Stromal cell of bone marrow (primary cell): ENCODE measurements around the gene TGFBR3.
A peak's percentile ranks its signal among the peaks of the same experiment; 100 is the strongest.
"Not testable (repeated sequence)": the region's sequence is repeated elsewhere in the genome, so short reads cannot be mapped to it uniquely, and the experiment has no call there.

Experiments
- DNase-seq: peaks from one replicate; pipeline ENCODE4 v3.0.0-alpha.2; 2012; ENCODE audit warnings: low read depth

Gene TGFBR3

GRCh38 chr1:91883470-91883869 lies 2.5 kb downstream of the TGFBR3 start:
- no peak for DNase-seq

DNA sequence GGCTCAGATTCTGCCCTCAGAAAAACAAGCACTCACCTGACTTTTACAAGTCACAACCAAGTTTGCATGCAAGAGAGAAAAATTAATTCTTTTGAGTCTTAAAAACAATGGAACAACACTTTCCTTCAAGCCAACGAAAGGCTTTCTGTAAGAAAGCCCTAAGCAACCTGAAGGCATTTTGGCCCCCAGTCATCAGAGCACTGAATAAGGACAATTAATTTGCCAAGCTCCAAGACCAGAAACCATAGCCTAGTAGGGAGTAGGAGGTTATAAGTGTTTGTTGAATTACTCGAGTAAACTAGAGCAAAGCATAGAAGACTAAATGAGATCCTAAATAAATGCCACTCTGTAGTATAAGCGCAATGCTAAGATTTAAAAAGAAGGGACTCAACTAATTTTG lies 4.7 kb downstream of the TGFBR3 start:
- DNase-seq: no peak

DNA sequence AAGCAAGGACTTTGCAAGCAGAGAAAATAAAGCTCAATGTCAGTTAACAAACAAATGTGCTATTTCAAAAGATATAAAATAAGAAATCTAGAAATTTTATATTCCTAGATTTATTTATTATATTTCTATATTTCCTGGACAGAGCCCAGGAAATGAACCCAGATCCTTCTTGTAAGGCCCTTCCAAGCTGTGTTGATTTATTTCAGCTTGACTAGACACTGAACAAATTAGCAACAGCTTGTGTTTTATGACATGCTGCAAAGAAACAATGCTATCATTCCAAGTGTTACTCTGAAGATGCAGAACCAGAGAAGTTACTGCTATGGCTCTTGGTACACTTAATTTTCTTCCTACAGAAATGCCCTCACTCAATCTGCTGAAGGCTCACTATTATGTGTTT lies 6.2 kb downstream of the TGFBR3 start:
- no peak for DNase-seq

DNA sequence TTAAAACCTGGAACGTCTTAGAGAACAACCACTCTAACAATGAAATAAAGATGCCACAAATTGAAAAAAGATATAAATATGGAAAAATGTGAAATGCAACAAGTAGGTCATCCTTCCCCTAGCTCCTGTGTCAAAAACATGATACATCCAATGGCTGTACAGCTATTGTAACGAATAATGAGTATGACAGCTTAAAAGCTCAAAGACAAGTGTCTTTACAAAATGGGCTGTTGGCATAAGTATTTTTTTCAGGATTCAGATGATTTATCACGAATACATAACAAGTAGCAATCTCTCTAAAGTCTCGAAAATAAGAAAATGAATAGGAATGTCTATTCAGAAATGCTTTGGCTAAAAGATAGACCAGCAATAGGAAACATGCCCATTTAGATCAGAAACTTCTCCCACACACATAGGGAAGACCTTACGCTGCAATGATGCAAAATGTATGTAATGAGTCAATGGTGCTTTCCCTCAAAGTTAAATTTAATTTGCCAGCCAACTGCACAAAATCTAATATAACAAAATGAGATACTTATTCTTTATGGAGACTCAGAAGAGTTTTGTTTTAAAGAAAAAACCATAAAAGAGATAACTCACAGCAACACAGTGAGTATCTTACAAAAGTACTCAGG lies 8.3 kb downstream of the TGFBR3 start:
- DNase-seq: no peak

- peak; percentile 64 for DNase-seq
Measured at GRCh38 chr1:91876781-91877573, 9.0 kb downstream of the TGFBR3 start.

GRCh38 chr1:91876040-91876470 lies 9.9 kb downstream of the TGFBR3 start:
- no peak for DNase-seq

DNA sequence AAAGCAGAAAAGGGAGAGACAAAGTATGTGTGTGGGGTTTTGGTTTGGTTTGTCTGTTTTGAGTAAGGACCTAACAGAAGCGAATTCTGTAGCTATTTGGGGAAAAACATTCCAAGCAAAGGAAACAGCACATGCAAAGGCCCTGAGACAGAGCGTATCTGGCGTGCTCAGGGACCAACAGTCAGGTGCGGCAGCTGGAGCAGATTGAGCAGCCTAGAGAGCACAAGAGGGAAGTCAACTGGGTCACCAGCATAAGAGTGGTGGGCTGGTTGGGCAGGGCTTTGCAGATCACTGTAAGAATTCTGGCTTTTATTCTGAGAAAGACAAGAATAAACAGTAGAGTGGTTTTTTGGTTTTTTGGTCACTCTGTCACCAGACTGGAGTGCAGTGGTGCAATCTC lies 11.8 kb downstream of the TGFBR3 start:
- DNase-seq: no peak

DNA sequence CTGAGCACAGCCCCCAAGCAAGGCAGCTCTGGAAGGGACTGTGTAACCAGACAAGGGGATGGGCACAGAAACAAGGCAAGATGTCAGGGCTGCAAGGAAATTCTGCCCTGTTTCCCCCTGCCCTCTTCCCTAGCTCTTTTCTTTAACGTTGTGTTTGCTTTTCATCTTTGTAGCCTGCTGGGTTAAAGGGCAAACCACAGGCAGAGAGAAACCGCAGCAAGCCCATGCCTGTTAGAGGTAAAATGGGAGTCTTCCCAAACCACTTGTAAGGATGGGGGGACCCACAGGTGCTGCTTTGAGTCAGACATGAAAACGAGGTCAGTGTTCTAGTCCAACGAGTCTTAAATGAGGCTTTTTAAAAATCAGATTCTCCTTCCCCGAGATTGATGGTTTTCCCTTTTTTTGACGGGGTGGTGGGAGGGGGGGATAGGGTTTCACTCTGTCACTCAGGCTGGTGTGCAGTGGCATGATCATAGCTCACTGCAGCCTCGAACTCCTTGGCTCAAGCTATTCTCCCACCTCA lies 13.3 kb downstream of the TGFBR3 start:
- DNase-seq: no peak

GRCh38 chr1:91872000-91872399 lies 14.0 kb downstream of the TGFBR3 start:
- no peak for DNase-seq

GRCh38 chr1:91870322-91870721 lies 15.6 kb downstream of the TGFBR3 start:
- no peak for DNase-seq

GRCh38 chr1:91866425-91866824 lies 19.5 kb downstream of the TGFBR3 start:
- no peak for DNase-seq

DNA sequence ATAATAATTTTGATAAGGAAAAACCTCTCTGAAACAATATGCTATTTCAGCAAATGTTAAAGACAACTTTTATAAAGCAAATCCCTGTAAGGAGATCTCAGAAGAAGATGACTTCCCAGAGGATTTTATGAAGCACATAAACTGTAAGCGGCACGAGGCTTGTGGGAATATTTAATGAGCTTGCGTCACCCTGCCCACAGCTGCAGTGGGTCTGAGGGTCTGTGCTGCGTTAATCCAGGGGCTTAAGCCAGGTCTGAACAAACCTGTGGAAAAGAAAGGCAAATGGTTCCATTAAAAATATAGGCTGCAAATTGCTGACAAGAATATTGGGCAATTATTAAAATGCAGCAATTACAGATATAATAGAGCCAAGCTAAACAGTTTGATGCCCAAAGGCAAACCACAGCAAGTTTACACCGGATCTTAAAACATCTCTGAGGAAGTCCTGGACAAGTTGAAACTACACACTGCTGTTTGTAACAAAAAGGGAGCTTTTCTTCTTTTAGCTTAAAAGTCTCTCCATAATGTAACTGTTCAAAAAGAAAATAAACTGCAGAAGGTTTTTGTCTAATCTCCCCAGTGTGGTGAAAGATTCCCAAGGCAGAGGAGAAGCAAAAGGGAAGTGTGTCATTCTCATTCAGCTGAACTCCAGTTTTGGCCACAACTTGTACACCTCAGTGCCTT lies 21.8 kb downstream of the TGFBR3 start:
- peak; percentile 58 for DNase-seq

DNA sequence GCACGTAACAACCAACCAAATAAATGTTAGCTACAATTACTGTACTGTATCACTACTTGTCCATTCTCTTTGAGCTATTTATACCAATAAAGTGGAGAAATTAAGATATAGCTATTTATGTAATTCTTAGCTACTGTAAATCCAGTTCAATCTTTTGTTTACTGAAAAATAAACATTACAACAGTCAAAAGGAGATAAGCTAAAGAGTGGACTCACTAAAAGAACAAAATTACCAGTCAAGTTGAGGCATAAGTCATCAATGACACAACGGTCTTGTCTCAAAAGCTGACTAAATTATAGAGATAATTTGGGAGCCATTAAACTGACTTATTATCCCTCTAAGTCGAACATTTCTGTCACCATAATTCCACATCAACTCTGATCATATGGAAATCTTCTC lies 22.5 kb downstream of the TGFBR3 start:
- no peak for DNase-seq

DNA sequence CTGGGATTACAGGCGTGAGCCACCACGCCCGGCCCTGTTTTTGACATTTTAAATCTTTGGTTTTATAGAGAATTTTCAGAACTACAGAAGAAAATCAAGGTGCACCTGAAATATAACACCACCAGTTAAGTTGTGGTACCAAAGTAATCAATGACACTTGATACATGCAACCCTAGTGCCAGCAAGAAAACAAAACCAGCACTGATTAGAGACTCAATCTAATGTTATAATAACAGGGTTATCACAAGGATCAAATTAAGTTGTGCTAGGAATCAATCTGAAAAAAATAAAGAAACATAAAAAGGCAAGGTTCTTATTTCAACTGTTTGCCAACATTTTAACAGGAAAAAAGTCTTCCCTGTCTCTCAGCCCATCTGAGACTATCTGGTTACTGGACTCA lies 23.8 kb downstream of the TGFBR3 start:
- DNase-seq: no peak

DNA sequence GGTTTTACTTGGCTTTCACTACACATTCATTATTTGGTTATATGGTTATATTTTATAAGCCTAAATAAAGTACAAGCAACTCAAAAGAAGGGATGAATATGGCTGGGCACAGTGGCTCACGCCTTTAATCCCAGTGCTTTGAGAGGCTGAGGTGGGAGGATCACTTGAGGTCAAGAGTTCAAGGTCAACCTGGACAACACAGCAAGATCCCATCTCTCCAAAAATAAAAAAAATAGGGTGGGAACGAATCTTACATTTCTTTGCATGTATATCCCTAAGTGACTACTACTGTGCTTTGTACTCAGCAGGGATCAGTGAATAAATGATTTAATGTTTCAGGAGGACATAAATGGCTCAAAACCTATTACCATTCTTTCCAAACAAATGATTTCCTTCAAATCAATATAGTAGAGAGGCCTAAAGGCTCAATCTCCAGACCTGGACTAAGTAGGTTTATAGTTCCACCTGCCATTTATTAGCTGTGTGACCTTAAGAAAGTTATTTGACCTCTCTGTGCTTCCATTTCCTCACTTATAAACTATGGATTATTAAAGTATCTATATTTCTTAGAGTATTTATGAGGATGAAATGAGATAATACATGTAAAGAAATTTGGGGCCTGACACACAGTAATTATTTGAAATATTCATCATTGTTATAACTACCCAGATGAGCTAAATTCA lies 28.3 kb downstream of the TGFBR3 start:
- DNase-seq: no peak

GRCh38 chr1:91856996-91857395 lies 29.0 kb downstream of the TGFBR3 start:
- DNase-seq: no peak

GRCh38 chr1:91854852-91855534 lies 31.0 kb downstream of the TGFBR3 start:
- no peak for DNase-seq

GRCh38 chr1:91853397-91853796 lies 32.6 kb downstream of the TGFBR3 start:
- DNase-seq: no peak

- DNase-seq: not testable (repeated sequence)
Measured at GRCh38 chr1:91852011-91852410, 33.9 kb downstream of the TGFBR3 start.

DNA sequence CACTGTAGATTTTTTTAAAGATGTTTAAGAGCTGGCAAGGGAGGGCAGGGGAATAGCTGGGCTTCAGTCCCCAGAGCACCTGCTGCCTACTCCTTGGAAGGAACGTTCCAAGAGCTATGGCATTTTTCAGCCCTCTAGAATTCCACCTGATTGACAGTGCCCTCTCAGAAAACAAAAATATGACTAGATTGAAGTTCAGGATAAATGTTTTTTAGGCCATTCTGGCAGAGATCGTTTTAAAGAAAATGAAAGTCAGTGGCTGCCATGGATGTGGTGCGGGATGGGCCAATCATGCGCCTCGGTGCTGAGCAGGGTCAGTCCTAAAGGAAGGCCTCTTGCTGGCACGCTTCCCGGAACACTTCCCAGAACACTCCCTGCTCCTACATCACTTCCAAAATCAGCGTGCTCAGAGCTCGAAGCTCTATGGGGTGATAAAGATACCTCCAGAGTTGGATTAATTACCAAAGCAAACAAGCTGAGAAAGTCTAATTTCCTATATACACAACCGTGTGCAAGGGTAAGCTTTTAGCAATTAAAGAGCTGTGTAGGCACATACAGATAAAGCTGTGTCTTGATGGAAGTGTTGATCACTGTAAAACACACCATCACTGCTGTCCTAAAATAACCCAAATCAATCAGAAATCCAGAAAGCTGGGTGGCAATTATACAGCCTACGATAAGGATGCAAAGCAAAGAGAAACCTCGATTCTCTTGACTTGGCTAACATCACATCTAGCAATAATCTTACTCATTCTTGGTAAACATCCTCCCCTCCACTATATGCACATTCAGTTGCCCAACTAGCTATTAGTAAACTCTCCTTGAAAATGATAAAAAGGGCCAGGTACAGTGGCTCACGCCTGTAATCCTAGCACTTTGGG lies 34.6 kb downstream of the TGFBR3 start:
- peak; percentile 89 for DNase-seq

- no peak for DNase-seq
Measured at GRCh38 chr1:91850708-91851107, 35.2 kb downstream of the TGFBR3 start.
